HCT116 (cell line): ENCODE results near the gene CHURC1. TPM values are rescaled to one million over a fixed set of nuclear protein-coding genes. Genes with fewer than 3 reads are reported as not detected.

Experiments
- ATAC-seq: fragments of 200-7000 bp; cut with Tn5 transposase; 2 replicates; pipeline ENCODE4 v1.9.1; 2020; ENCODE audit warnings: mild to moderate bottlenecking, moderate library complexity
- BruUV-seq: library from RNA; stranded (reverse); fragments of 400-500 nt; replicated peaks from 2 replicates; lab custom pipeline; 2021; lab: Mats Ljungman, UMichigan
- CTCF ChIA-PET: fragments of 300-600 bp; sonication (Branson Sonifier 250); formaldehyde crosslinking; loops from one replicate; lab custom pipeline; 2021; ENCODE audit warnings: antibody characterized with exemption; lab: Charles Lee
- POLR2A ChIA-PET: fragments of 300-600, 350-600 bp; sonication (Branson Sonifier 250); formaldehyde crosslinking; loops from one replicate; lab custom pipeline; 2021; ENCODE audit warnings: antibody characterized with exemption; lab: Charles Lee
- RAD21 ChIA-PET, 2 experiments: fragments of 300-600 bp; sonication (Branson Sonifier 250); formaldehyde crosslinking; loops; one replicate each; lab custom pipeline; 2023; ENCODE audit warnings: low total read pairs in 2 of 2; ENCODE audit not compliant: uncharacterized antibody in 2 of 2, unreplicated experiment in 2 of 2, low non-redundant PET in 1 of 2; lab: Charles Lee
- DNase-seq: peaks from one replicate; pipeline ENCODE4 v3.0.0-alpha.2; 2010; ENCODE audit warnings: low read depth, low spot score
- H2AFZ ChIP-seq: fragments of 200-600 bp; shearing (Covaris generic), sonication (generic); 2 replicates; pipeline ENCODE4 v1.6.1; 2017; ENCODE audit warnings: low read depth, mixed run types, mixed read lengths, antibody characterized with exemption, low read length; ENCODE audit not compliant: poor library complexity, severe bottlenecking
- H3K27ac ChIP-seq: 2 replicates; pipeline ENCODE4 v1.5.1; 2012; ENCODE audit warnings: low read depth, low read length
- H3K27me3 ChIP-seq: fragments of 200-600 bp; sonication (generic); 2 replicates; pipeline ENCODE4 v1.6.1; 2016; ENCODE audit warnings: mixed run types, low read length, mixed read lengths; ENCODE audit not compliant: insufficient read depth
- H3K36me3 ChIP-seq, 2 experiments: fragments of 200-500 bp in 1 of 2; fragments of 200-600 bp in 1 of 2; sonication (Bioruptor generic) in 1 of 2; sonication (generic) in 1 of 2; 2 replicates each; pipeline versions ENCODE4 v1.5.1 to v1.6.1; 2014 to 2016; ENCODE audit warnings: low read length in 2 of 2, inconsistent platforms in 1 of 2, mixed read lengths in 1 of 2, mixed run types in 1 of 2; ENCODE audit not compliant: insufficient read depth in 2 of 2, control insufficient read depth in 1 of 2
- H3K4me1 ChIP-seq, 2 experiments: fragments of 200-600 bp in 1 of 2; sonication (generic) in 1 of 2; 2 replicates each; pipeline versions ENCODE4 v1.5.1 to v1.6.1; 2012 to 2017; ENCODE audit warnings: low read length in 2 of 2, inconsistent platforms in 1 of 2, mild to moderate bottlenecking in 1 of 2, mixed read lengths in 1 of 2, mixed run types in 1 of 2, moderate library complexity in 1 of 2; ENCODE audit not compliant: insufficient read depth in 2 of 2, control insufficient read depth in 1 of 2
- H3K4me2 ChIP-seq: fragments of 200-600 bp; sonication (generic); 2 replicates; pipeline ENCODE4 v1.6.1; 2017; ENCODE audit warnings: mixed run types, low read length, mixed read lengths
- H3K4me3 ChIP-seq, 2 experiments: fragments of 200-600 bp in 1 of 2; sonication (generic) in 1 of 2; replicated peaks in 1 of 2; 2 replicates each; pipeline ENCODE4 v1.5.1; 2011 to 2016; ENCODE audit warnings: low read length in 2 of 2, control low read depth in 1 of 2, low read depth in 1 of 2, mild to moderate bottlenecking in 1 of 2, mixed read lengths in 1 of 2, mixed run types in 1 of 2
- H3K79me2 ChIP-seq: fragments of 200-600 bp; sonication (generic); 2 replicates; pipeline ENCODE4 v1.6.1; 2017; ENCODE audit warnings: mild to moderate bottlenecking, mixed run types, low read length, moderate library complexity, mixed read lengths; ENCODE audit not compliant: insufficient read depth
- H3K9ac ChIP-seq: fragments of 200-600 bp; sonication (generic); 2 replicates; pipeline ENCODE4 v1.6.1; 2016; ENCODE audit warnings: low read length, mixed read lengths
- H3K9me2 ChIP-seq: fragments of 200-600 bp; sonication (generic), shearing (Covaris generic); 2 replicates; pipeline ENCODE4 v1.6.1; 2017; ENCODE audit warnings: mixed run types, mild to moderate bottlenecking, moderate library complexity; ENCODE audit not compliant: insufficient read depth
- H3K9me3 ChIP-seq, 2 experiments: fragments of 200-500 bp in 1 of 2; fragments of 200-600 bp in 1 of 2; sonication (Bioruptor generic) in 1 of 2; sonication (generic) in 1 of 2; 2 replicates each; pipeline ENCODE4 v1.6.1; 2014 to 2017; ENCODE audit warnings: low read length in 2 of 2, mixed read lengths in 2 of 2, inconsistent platforms in 1 of 2, low read depth in 1 of 2, mild to moderate bottlenecking in 1 of 2, mixed run types in 1 of 2, moderate library complexity in 1 of 2; ENCODE audit not compliant: control insufficient read depth in 1 of 2, insufficient read depth in 1 of 2
- H4K20me1 ChIP-seq: fragments of 200-600 bp; sonication (generic), shearing (Covaris generic); 2 replicates; pipeline ENCODE4 v1.6.1; 2017; ENCODE audit warnings: mixed run types, mild to moderate bottlenecking, moderate library complexity; ENCODE audit not compliant: insufficient read depth
- ATF3 ChIP-seq: IDR thresholded peaks from 2 replicates; pipeline ENCODE4 v1.6.1; 2012
- CBX3 ChIP-seq: IDR thresholded peaks from 2 replicates; pipeline ENCODE4 v1.6.1; 2012; ENCODE audit warnings: low read depth
- CEBPB ChIP-seq: IDR thresholded peaks from 2 replicates; pipeline ENCODE4 v1.6.1; 2012; ENCODE audit warnings: low read depth
- EGR1 ChIP-seq: IDR thresholded peaks from 2 replicates; pipeline ENCODE4 v1.6.1; 2012; ENCODE audit warnings: low read depth
- ELF1 ChIP-seq: IDR thresholded peaks from 2 replicates; pipeline ENCODE4 v1.6.1; 2012; ENCODE audit warnings: low read depth, borderline replicate concordance
- EZH2 ChIP-seq: fragments of 200-600 bp; sonication (generic); IDR thresholded peaks from 2 replicates; pipeline ENCODE4 v1.6.1; 2017; ENCODE audit warnings: antibody characterized with exemption, mixed run types
- EZH2phosphoT487 ChIP-seq: fragments of 200-600 bp; IDR thresholded peaks from 2 replicates; pipeline ENCODE4 v1.6.1; 2018; ENCODE audit warnings: antibody characterized with exemption, borderline replicate concordance
- FOSL1 ChIP-seq: IDR thresholded peaks from 2 replicates; pipeline ENCODE4 v1.6.1; 2012; ENCODE audit warnings: low read depth
- JUND ChIP-seq: IDR thresholded peaks from 2 replicates; pipeline ENCODE4 v1.6.1; 2012
- POLR2A ChIP-seq: IDR thresholded peaks from 2 replicates; pipeline ENCODE4 v1.7.0; 2011; ENCODE audit warnings: borderline replicate concordance; ENCODE audit not compliant: insufficient read depth, insufficient read length; ENCODE audit errors: extremely low read depth
- POLR2AphosphoS5 ChIP-seq: IDR thresholded peaks from 2 replicates; pipeline ENCODE4 v1.6.1; 2011; ENCODE audit warnings: mild to moderate bottlenecking, low read depth, low read length, moderate library complexity
- RAD21 ChIP-seq: IDR thresholded peaks from 2 replicates; pipeline ENCODE4 v1.6.1; 2012; ENCODE audit warnings: low read depth, mild to moderate bottlenecking
- REST ChIP-seq: IDR thresholded peaks from 2 replicates; pipeline ENCODE4 v1.6.1; 2012; ENCODE audit warnings: low read depth
- SIN3A ChIP-seq: IDR thresholded peaks from 2 replicates; pipeline ENCODE4 v1.6.1; 2012; ENCODE audit warnings: low read depth
- SP1 ChIP-seq: IDR thresholded peaks from 2 replicates; pipeline ENCODE4 v1.6.1; 2012; ENCODE audit warnings: low read depth
- SRF ChIP-seq: IDR thresholded peaks from 2 replicates; pipeline ENCODE4 v1.6.1; 2012; ENCODE audit warnings: low read depth
- YY1 ChIP-seq: IDR thresholded peaks from 2 replicates; pipeline ENCODE4 v1.6.1; 2011; ENCODE audit warnings: low read length, low read depth, moderate library complexity, mild to moderate bottlenecking; ENCODE audit not compliant: insufficient replicate concordance; ENCODE audit errors: extremely low read depth
- ZBTB33 ChIP-seq: IDR thresholded peaks from 2 replicates; pipeline ENCODE4 v1.6.1; 2011; ENCODE audit warnings: mild to moderate bottlenecking, low read length, moderate library complexity; ENCODE audit not compliant: insufficient replicate concordance; ENCODE audit errors: extremely low read depth
- ZFX ChIP-seq: fragments of 450-650 bp; IDR thresholded peaks from 2 replicates; pipeline ENCODE4 v1.6.1; 2017
- intact Hi-C: fragments of 100-400 bp; cut with micrococcal nuclease; formaldehyde crosslinking; loops from 2 replicates; pipeline ENCODE4 v1.10.0; 2022
- total RNA-seq: library from RNA; stranded (reverse); gene quantifications from one replicate; pipeline ENCODE4 v1.2.1, GENCODE V29; 2021; ENCODE audit not compliant: unreplicated experiment
- TF ChIP-seq, protein P1 (sequence below): IDR thresholded peaks from 2 replicates; pipeline ENCODE4 v1.6.1; 2012

Gene CHURC1
- total RNA-seq, 1 experiment from 2014 or later: 47.5 TPM

DNA sequence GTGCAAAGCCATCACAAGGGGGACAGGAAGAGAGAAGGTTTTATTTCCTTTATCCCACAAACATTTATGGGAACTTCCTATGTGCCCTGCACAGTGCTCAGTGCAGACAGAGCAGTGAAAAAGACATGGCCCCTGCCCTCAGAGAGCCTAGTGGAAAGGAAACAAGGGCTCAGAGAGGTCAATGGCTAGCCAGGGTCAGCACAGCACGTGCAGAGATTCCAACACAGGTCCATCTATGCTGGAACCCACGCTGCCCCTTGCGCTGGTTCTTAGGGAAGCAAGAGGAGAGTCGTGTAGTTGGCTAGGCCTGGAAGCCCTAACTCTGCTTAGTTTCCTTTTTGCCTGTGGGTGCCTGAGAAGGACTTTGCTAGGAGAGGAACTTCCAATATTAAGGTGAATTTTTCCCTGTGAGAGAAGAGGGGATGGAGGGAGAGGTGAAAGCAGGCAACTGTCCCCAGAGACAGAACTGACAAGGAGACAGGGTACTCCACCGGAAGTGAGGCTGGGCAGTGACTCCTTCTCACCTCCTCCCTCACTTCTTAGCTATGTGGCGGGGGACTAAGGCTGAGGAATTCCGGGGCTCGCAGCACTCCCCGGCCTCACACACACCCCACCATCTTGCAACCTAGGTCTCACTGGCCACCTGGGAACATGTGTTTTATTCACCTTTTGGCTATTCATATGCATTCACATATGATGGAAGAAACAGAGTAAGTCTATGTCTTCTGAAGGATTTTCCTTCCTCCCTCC lies 40.4 kb downstream of the CHURC1 start:
- H3K9me2 ChIP-seq: no peaks in the 10 kb centered on the region
- no peak overlapping the region for H3K9ac ChIP-seq
- TF ChIP-seq ATF3 (no peak), EGR1 (no peak), YY1 (no peak), JUND (no peak), ZFX (no peak), RAD21 (no peak), REST (no peak), SP1 (no peak), ELF1 (no peak), CEBPB (no peak), EZH2phosphoT487 (no peak), POLR2AphosphoS5 (no peak), CBX3 (no peak), FOSL1 (no peak), EZH2 (no peak), SRF (no peak), SIN3A (no peak), POLR2A (no peak), ZBTB33 (no peak)
- TF ChIP-seq, protein P1, sequence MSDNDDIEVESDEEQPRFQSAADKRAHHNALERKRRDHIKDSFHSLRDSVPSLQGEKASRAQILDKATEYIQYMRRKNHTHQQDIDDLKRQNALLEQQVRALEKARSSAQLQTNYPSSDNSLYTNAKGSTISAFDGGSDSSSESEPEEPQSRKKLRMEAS: no peak
- TF ChIP-seq, all 23 proteins: peak for 0
- Histone ChIP-seq H4K20me1 (no peaks in the 10 kb centered on the region), H3K27ac (no peak overlapping the region), H3K4me1 (no peaks in the 10 kb centered on the region), H3K4me3 (no peak overlapping the region), H3K9me3 (no peaks in the 10 kb centered on the region), H2AFZ (no peak overlapping the region), H3K4me2 (no peak overlapping the region), H3K79me2 (no peaks in the 10 kb centered on the region), H3K36me3 (no peaks in the 10 kb centered on the region), H3K27me3 (no peaks in the 10 kb centered on the region)
- ChIA-PET POLR2A (no interaction called here), RAD21 (no interaction called here), CTCF (no interaction called here)
- no TSS peak for BruUV-seq
- DNase-seq (no peak), ATAC-seq (no peak)
- intact Hi-C loops: no loop called here
